ENCODE results near the gene CCDC57.

DNA sequence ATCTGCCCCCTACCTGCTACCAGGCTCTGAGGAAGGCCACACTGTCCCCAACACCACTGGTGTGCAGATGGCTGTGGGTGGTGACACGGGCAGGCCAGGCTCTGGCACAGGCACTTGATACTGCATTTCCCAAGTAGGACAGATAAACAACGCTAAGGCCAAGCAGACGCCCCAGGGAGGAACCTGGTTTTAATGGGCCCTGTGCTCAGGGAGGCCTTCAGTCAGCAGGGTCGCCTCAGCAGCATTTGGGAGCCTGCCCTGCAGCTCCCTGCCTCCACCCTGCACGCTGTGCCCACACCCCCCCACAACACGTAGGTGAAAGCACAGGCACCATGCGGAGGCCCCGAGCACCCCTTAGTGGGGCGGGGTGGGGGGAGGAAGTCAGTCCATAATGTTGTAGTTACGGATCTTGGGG is 111.3 kb downstream of the CCDC57 start:
- TF ChIP-seq, protein P1, sequence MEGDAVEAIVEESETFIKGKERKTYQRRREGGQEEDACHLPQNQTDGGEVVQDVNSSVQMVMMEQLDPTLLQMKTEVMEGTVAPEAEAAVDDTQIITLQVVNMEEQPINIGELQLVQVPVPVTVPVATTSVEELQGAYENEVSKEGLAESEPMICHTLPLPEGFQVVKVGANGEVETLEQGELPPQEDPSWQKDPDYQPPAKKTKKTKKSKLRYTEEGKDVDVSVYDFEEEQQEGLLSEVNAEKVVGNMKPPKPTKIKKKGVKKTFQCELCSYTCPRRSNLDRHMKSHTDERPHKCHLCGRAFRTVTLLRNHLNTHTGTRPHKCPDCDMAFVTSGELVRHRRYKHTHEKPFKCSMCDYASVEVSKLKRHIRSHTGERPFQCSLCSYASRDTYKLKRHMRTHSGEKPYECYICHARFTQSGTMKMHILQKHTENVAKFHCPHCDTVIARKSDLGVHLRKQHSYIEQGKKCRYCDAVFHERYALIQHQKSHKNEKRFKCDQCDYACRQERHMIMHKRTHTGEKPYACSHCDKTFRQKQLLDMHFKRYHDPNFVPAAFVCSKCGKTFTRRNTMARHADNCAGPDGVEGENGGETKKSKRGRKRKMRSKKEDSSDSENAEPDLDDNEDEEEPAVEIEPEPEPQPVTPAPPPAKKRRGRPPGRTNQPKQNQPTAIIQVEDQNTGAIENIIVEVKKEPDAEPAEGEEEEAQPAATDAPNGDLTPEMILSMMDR (IDR thresholded peaks at IDR 0.05), result no peak
- TF ChIP-seq EZH2phosphoT487 (IDR thresholded peaks at IDR 0.05), result no peak
- TF ChIP-seq EZH2 (IDR thresholded peaks at IDR 0.05), result no peak
